Loucy (cell line): ENCODE results near the gene ABCF2.

Experiments used
- H2AFZ ChIP-seq: fragments of 200-600 bp; sonication (generic); 2 replicates; pipeline ENCODE4 v1.6.0; 2016; ENCODE audit warnings: antibody characterized with exemption, mild to moderate bottlenecking, low read length, moderate library complexity
- H3F3A ChIP-seq: fragments of 200-600 bp; 2 replicates; pipeline ENCODE4 v1.6.0; 2016; ENCODE audit warnings: antibody characterized with exemption, low read depth, mild to moderate bottlenecking
- H3K27me3 ChIP-seq: fragments of 200-600 bp; sonication (generic); 2 replicates; pipeline ENCODE4 v1.6.1; 2014; ENCODE audit warnings: low read length, mild to moderate bottlenecking; ENCODE audit not compliant: insufficient read depth, poor library complexity, severe bottlenecking
- H3K36me3 ChIP-seq: fragments of 200-600 bp; sonication (generic); 2 replicates; pipeline ENCODE4 v1.6.1; 2016; ENCODE audit warnings: low read length; ENCODE audit not compliant: insufficient read depth
- H3K4me1 ChIP-seq: fragments of 200-600 bp; sonication (generic); 2 replicates; pipeline ENCODE4 v1.5.1; 2014; ENCODE audit warnings: low read length, mild to moderate bottlenecking; ENCODE audit not compliant: insufficient read depth, poor library complexity, severe bottlenecking
- H3K4me2 ChIP-seq: fragments of 200-600 bp; sonication (generic); 2 replicates; pipeline ENCODE4 v1.6.0; 2014; ENCODE audit warnings: antibody characterized with exemption, low read length, low read depth, mild to moderate bottlenecking; ENCODE audit not compliant: poor library complexity, severe bottlenecking
- H3K4me3 ChIP-seq: fragments of 200-600 bp; sonication (generic); 2 replicates; pipeline ENCODE4 v1.5.1; 2014; ENCODE audit warnings: low read length, mild to moderate bottlenecking, mixed read lengths; ENCODE audit not compliant: poor library complexity, severe bottlenecking
- H3K79me2 ChIP-seq: fragments of 200-600 bp; sonication (generic); 2 replicates; pipeline ENCODE4 v1.6.1; 2014; ENCODE audit warnings: low read length; ENCODE audit not compliant: insufficient read depth
- H3K9ac ChIP-seq: fragments of 200-600 bp; sonication (generic); 2 replicates; pipeline ENCODE4 v1.6.0; 2014; ENCODE audit warnings: mild to moderate bottlenecking, low read depth, low read length, moderate library complexity; ENCODE audit not compliant: poor library complexity, severe bottlenecking
- H3K9me2 ChIP-seq: fragments of 200-600 bp; sonication (generic); replicated peaks from 2 replicates; pipeline ENCODE4 v1.6.1; 2016; ENCODE audit warnings: low read depth, low read length, mixed read lengths
- H3K9me3 ChIP-seq: fragments of 200-600 bp; sonication (generic); 2 replicates; pipeline ENCODE4 v1.6.1; 2014; ENCODE audit warnings: mild to moderate bottlenecking, antibody characterized with exemption, low read length, low read depth; ENCODE audit not compliant: insufficient read depth
- H4K20me1 ChIP-seq: fragments of 200-600 bp; sonication (generic); 2 replicates; pipeline ENCODE4 v1.6.0; 2014; ENCODE audit warnings: antibody characterized with exemption, low read length, mild to moderate bottlenecking; ENCODE audit not compliant: insufficient read depth, poor library complexity, severe bottlenecking
- EZH2phosphoT487 ChIP-seq: fragments of 200-600 bp; IDR thresholded peaks from 2 replicates; pipeline ENCODE4 v1.6.1; 2018; ENCODE audit warnings: antibody characterized with exemption, mild to moderate bottlenecking, moderate library complexity, borderline replicate concordance
- TF ChIP-seq, protein P1 (sequence below): fragments of 200-600 bp; sonication (generic); conservative IDR thresholded peaks from 2 replicates; pipeline ENCODE4 v1.5.1; 2014; ENCODE audit warnings: mild to moderate bottlenecking, antibody characterized with exemption, low read length

Gene ABCF2

DNA sequence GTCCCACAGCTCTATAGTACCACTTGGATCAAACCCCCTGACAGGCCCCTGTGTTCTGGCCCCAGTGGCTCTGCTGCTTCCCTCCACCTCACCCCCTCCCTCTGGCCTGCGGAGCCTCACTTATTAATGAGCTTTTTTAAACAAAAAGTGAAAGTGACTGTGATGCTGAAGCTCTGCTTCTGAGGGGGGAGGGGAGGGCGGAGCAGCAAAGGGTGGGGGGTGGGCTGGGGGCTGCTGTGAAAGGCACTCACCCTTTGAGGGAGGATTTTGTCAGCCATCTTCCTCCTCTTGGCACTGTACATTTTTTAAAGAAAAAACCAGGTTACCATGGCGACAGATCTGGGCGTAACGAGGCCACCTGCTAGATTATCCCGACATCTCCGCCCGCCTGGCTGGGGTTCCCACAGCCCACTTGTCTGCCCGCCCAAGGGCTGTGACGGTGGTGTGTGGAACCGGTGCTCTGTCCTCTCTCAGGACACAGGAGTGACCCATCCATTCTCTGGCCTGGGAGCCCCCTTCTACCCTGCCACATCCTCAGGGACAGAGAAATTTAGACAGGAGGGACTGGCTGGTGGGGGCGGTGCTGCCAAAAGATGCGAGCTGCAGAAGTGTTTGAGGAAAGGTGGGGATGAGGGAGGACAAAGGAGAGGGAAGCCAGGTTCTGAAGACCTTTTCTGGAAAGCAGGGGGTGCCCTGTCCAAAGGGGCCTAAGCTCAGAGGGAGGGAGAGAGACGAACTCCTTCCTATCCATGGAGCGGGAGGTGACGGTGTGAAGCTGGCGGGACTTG lies 16.6 kb upstream of the ABCF2 start:
- Histone ChIP-seq H3K27me3 (no peaks in the 10 kb centered on the region), H3F3A (no peaks in the 10 kb centered on the region), H4K20me1 (peaks cover 2% of the 10 kb centered on the region), H3K4me3 (no peak overlapping the region), H3K4me2 (no peak overlapping the region), H3K36me3 (peaks cover 6% of the 10 kb centered on the region; the same call in 1 of the 2 replicates), H3K9me2 (no peaks in the 10 kb centered on the region), H3K4me1 (peaks cover 12% of the 10 kb centered on the region), H3K79me2 (no peaks in the 10 kb centered on the region), H2AFZ (no peak overlapping the region), H3K9ac (no peak overlapping the region), H3K9me3 (no peaks in the 10 kb centered on the region)
- no peak for TF ChIP-seq EZH2phosphoT487

DNA sequence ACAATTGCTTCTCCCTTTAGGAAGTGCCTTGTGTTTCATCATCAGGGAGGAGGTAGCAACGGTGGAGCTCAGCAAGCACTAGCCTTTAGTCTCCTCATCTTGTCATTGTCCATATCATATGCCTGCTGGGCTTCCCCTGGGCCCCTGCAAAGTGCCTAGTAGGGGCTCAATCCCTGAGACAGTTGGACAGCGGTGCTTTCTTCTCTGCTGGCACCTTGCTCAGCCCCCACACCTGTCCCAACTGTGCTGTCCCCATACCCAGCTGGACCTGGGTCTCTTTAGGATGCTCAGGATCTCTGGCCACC lies 16.0 kb upstream of the ABCF2 start:
- Histone ChIP-seq H2AFZ (no peak overlapping the region), H3K4me1 (peaks cover 12% of the 10 kb centered on the region), H3K9me2 (no peaks in the 10 kb centered on the region), H3K79me2 (no peaks in the 10 kb centered on the region), H3K4me2 (no peak overlapping the region), H3K27me3 (no peaks in the 10 kb centered on the region), H3K4me3 (no peak overlapping the region), H3K9me3 (no peaks in the 10 kb centered on the region), H3K36me3 (peaks cover 11% of the 10 kb centered on the region; the same call in 1 of the 2 replicates), H4K20me1 (peaks cover 5% of the 10 kb centered on the region), H3K9ac (no peak overlapping the region), H3F3A (no peaks in the 10 kb centered on the region)
- TF ChIP-seq, protein P1, sequence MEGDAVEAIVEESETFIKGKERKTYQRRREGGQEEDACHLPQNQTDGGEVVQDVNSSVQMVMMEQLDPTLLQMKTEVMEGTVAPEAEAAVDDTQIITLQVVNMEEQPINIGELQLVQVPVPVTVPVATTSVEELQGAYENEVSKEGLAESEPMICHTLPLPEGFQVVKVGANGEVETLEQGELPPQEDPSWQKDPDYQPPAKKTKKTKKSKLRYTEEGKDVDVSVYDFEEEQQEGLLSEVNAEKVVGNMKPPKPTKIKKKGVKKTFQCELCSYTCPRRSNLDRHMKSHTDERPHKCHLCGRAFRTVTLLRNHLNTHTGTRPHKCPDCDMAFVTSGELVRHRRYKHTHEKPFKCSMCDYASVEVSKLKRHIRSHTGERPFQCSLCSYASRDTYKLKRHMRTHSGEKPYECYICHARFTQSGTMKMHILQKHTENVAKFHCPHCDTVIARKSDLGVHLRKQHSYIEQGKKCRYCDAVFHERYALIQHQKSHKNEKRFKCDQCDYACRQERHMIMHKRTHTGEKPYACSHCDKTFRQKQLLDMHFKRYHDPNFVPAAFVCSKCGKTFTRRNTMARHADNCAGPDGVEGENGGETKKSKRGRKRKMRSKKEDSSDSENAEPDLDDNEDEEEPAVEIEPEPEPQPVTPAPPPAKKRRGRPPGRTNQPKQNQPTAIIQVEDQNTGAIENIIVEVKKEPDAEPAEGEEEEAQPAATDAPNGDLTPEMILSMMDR, result no peak
- TF ChIP-seq EZH2phosphoT487, result no peak

DNA sequence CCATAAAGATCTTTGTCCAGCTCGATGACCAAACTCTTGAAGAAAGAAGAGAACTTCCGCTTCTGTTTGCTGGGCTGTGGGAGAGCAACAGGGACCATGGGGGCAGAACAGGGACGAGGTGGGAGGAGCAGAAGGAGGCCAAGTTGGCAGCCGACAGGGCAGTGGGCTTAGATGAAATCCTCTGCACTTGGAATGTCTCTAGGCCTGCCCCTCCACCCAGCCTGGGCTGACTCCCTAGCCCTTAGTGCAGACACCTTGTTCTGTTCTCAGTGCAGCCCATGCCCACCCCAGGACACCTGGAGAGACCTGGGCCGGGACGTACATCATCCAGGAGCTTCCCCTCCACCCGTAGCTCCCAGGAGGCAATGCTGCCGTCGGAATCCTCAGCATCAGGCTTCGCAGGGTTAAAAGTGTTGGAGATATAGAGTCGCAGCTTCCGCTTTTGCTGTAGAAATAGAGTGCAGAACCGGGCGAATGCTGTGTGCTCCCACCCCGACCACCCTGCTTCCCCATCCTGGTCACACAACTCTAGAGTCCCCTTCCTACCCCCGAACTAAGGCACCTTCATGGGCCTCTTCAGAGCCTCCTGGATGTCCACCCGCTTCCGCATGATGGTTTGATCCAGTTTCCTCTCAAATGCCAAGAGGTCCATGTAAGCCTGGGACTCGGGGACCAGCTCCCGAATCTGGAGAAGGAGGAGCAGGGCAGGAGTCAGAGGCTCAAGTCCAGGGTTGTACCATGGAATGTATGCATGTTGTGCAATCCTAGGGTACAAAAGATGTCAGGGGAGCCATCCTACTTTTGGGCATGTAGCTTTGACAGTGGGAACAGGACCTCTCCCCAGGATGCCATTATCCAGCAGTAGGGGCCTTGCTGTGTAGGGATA lies 15.4 kb upstream of the ABCF2 start:
- Histone ChIP-seq H3K9me2 (no peaks in the 10 kb centered on the region), H4K20me1 (peaks cover 5% of the 10 kb centered on the region), H3K9me3 (no peaks in the 10 kb centered on the region), H3K4me1 (peaks cover 12% of the 10 kb centered on the region), H3K4me2 (no peak overlapping the region), H3K79me2 (no peaks in the 10 kb centered on the region), H3F3A (no peaks in the 10 kb centered on the region), H2AFZ (no peak overlapping the region), H3K36me3 (peaks cover 16% of the 10 kb centered on the region; the same call in 1 of the 2 replicates), H3K4me3 (no peak overlapping the region), H3K9ac (no peak overlapping the region), H3K27me3 (no peaks in the 10 kb centered on the region)
- TF ChIP-seq, protein P1, result no peak
- no peak for TF ChIP-seq EZH2phosphoT487
